HG03354 (cell line): ENCODE results near the gene TMEM269.
A peak's percentile ranks its signal among the peaks of the same experiment; 100 is the strongest.

ENCODE experiments used
- ATAC-seq: cut with Tn5 transposase; IDR thresholded peaks from one replicate; pipeline ENCODE4 v1.9.1; 2021; ENCODE audit warnings: mild to moderate bottlenecking; ENCODE audit not compliant: unreplicated experiment, poor library complexity, severe bottlenecking

The TMEM269 gene

GRCh38 chr1:42816585-42817439 lies 32.0 kb downstream of the TMEM269 start, which contains the start of the genes ERMAP and SVBP:
Gene ERMAP, plus strand, starts transcription at chr1:42817122. Its CDS starts 13,327 bp downstream, at chr1:42830449.
Gene SVBP, minus strand, starts transcription at chr1:42817397. Its CDS starts 853 bp downstream, at chr1:42816544.
- ATAC-seq = peak; percentile 83

- no peak for ATAC-seq
Measured at GRCh38 chr1:42817440-42817767, 32.6 kb downstream of the TMEM269 start.

- ATAC-seq = no peak
Measured at GRCh38 chr1:42817976-42818375, 33.2 kb downstream of the TMEM269 start.

- ATAC-seq = no peak
Measured at GRCh38 chr1:42820813-42821212, 36.0 kb downstream of the TMEM269 start.

GRCh38 chr1:42821690-42822089 lies 36.9 kb downstream of the TMEM269 start:
- no peak for ATAC-seq

GRCh38 chr1:42822800-42823392 lies 38.1 kb downstream of the TMEM269 start:
- no peak for ATAC-seq

- no peak for ATAC-seq
Measured at GRCh38 chr1:42824481-42825035, 39.8 kb downstream of the TMEM269 start.

GRCh38 chr1:42825036-42825851 lies 40.5 kb downstream of the TMEM269 start:
- ATAC-seq = no peak

- ATAC-seq = no peak
Measured at GRCh38 chr1:42830631-42831030, 45.8 kb downstream of the TMEM269 start.

- ATAC-seq = no peak
Measured at GRCh38 chr1:42831273-42831672, 46.5 kb downstream of the TMEM269 start.

GRCh38 chr1:42832641-42833240 lies 48.0 kb downstream of the TMEM269 start:
- ATAC-seq = no peak

- no peak for ATAC-seq
Measured at GRCh38 chr1:42833981-42834380, 49.2 kb downstream of the TMEM269 start.

GRCh38 chr1:42834803-42835202 lies 50.0 kb downstream of the TMEM269 start:
- no peak for ATAC-seq

- no peak for ATAC-seq
Measured at GRCh38 chr1:42835422-42835821, 50.6 kb downstream of the TMEM269 start.

- ATAC-seq = no peak
Measured at GRCh38 chr1:42837709-42838108, 52.9 kb downstream of the TMEM269 start.

- ATAC-seq = no peak
Measured at GRCh38 chr1:42838482-42839190, 53.8 kb downstream of the TMEM269 start.

GRCh38 chr1:42841010-42841409 lies 56.2 kb downstream of the TMEM269 start:
- no peak for ATAC-seq

- ATAC-seq = no peak
Measured at GRCh38 chr1:42841440-42842147, 56.8 kb downstream of the TMEM269 start.
